ENCODE data around the gene IGFL1. TPM values are rescaled to one million over a fixed set of nuclear protein-coding genes. Genes with fewer than 3 reads are reported as not detected.
"Not testable (repeated sequence)": the region's sequence is repeated elsewhere in the genome, so short reads cannot be mapped to it uniquely, and the experiment has no call there.

Gene IGFL1
- total and polyA plus RNA-seq, 9 donors, result not detected

DNA sequence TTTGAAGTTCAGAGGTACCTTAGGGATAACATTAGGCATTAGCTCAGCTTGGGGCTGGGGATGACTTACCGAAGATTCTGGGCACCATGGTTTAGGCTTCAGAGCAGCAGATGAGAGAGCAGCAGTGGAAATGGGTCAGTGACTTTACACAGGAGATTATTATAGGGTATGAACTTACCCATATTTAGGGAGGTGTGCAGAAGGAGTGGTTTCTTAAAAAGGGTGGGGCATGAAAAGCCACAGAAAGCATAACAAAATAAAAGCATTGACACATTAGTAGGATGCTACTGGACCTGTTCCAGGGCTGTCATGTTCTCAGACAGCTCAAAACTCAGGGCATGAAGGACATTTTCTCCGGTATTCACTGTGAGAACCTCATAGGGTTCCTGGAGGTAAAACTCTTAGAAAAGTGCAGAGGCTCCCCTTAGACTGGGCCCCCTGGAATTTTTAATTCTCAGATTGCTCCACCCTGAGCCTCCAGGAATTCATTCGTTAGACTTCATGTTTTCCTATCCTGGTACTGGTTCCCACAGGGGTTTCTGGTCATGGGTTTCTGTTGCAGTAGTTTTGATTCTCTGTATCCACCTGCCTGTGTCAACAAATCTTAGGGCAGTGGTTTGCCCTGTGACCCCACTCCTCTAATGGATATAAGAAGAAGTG is 20.7 kb downstream of the IGFL1 start:
- H3K4me3 ChIP-seq, result no peak overlapping the region
- DNase-seq, result no peak
- WGBS, 3 donors, result 39 to 48% (median 44%) methylated on average over 3 of the region's 3 CpGs
- intact Hi-C loops (cut with DNase I), result no loop called here
- H3K9me3 ChIP-seq, result no peaks in the 10 kb centered on the region
- H3K27ac ChIP-seq, result no peak overlapping the region
- TF ChIP-seq POLR2A (IDR thresholded peaks at IDR 0.05) (no peak), EP300 (IDR thresholded peaks at IDR 0.05) (no peak)
- TF ChIP-seq, protein P1, sequence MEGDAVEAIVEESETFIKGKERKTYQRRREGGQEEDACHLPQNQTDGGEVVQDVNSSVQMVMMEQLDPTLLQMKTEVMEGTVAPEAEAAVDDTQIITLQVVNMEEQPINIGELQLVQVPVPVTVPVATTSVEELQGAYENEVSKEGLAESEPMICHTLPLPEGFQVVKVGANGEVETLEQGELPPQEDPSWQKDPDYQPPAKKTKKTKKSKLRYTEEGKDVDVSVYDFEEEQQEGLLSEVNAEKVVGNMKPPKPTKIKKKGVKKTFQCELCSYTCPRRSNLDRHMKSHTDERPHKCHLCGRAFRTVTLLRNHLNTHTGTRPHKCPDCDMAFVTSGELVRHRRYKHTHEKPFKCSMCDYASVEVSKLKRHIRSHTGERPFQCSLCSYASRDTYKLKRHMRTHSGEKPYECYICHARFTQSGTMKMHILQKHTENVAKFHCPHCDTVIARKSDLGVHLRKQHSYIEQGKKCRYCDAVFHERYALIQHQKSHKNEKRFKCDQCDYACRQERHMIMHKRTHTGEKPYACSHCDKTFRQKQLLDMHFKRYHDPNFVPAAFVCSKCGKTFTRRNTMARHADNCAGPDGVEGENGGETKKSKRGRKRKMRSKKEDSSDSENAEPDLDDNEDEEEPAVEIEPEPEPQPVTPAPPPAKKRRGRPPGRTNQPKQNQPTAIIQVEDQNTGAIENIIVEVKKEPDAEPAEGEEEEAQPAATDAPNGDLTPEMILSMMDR (IDR thresholded peaks at IDR 0.05), result no peak
- H3K4me1 ChIP-seq (ENCODE audit: insufficient read depth), result no peaks in the 10 kb centered on the region
- no peaks in the 10 kb centered on the region for H3K27me3 ChIP-seq
- H3K36me3 ChIP-seq, result no peaks in the 10 kb centered on the region

DNA sequence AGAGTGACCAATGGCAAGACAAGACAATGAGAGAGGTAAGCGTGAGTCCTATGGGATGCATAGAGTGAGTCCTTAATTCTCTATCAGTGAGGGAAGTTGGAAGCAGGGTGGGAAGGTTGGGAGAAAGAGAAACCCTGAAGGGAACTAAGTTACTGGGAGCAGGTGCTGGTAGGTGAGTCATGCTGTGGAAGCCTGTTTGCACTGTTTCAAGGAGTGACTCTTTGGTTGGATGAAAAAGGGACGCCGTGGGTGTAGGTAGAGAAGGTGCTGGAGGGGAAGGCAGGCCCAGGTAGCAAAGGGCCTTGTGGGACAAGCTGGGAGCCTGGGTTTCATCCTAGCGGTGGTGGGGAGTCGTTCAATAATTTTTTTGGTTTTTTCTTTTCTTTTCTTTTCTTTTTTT is 21.9 kb downstream of the IGFL1 start:
- Histone ChIP-seq H3K27me3 (no peaks in the 10 kb centered on the region), H3K4me3 (no peak overlapping the region), H3K4me1 (ENCODE audit: insufficient read depth) (no peaks in the 10 kb centered on the region), H3K36me3 (no peaks in the 10 kb centered on the region), H3K9me3 (no peaks in the 10 kb centered on the region), H3K27ac (no peak overlapping the region)
- intact Hi-C loops (cut with DNase I), result no loop called here
- TF ChIP-seq EP300 (IDR thresholded peaks at IDR 0.05), result no peak
- TF ChIP-seq, protein P1 (IDR thresholded peaks at IDR 0.05), result no peak
- TF ChIP-seq POLR2A (IDR thresholded peaks at IDR 0.05), result no peak
- 69 to 79% (median 69%) methylated on average over 5 of the region's 5 CpGs for WGBS, 3 donors
- no peak for DNase-seq

DNA sequence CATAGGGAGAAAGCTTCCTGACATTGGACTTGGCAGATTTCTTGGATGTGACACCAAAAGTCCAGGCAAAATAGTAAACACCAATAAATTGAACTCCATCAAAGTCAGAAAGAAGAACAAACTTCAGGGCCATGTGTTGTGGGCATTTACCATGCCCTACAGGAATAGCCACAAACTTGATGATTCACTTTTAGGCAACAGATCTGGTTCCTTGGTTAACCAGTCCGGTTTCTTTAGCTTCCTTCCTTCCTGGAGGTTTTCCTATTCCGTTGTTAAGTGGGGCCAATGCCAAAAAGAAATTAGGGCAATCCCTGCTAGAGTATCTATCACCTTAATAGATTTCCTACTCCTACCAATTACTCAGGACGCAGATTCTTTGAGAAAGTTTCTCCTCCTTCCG is 25.2 kb downstream of the IGFL1 start:
- Histone ChIP-seq H3K27ac (no peak overlapping the region), H3K9me3 (no peaks in the 10 kb centered on the region), H3K4me3 (no peak overlapping the region), H3K36me3 (no peaks in the 10 kb centered on the region), H3K4me1 (ENCODE audit: insufficient read depth) (no peaks in the 10 kb centered on the region), H3K27me3 (no peaks in the 10 kb centered on the region)
- WGBS, 3 donors, result 78 to 89% (median 82%) methylated on average over 4 of the region's 4 CpGs
- no peak for DNase-seq
- intact Hi-C loops (cut with DNase I), result no loop called here
- TF ChIP-seq EP300 (IDR thresholded peaks at IDR 0.05), result no peak
- TF ChIP-seq POLR2A (IDR thresholded peaks at IDR 0.05), result no peak
- TF ChIP-seq, protein P1 (IDR thresholded peaks at IDR 0.05), result no peak

DNA sequence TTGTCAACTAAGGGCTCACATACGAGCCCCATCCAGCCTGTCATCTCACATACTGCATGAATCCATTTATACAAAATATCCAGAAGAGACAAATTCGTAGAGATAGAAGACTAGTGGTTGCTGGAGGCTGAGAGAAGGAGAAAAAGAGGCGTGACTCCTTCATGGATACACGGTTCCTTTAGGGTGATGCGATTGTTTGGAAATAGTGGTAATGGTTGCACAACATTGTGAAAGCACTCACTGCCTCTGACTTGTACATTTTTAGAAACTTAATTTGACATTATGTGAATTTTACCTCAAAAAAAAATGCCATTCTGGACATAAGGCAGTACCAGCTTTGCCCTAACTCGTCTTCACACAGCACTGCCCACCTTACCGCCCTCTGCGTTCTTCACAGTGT is 27.3 kb downstream of the IGFL1 start:
- no peak for DNase-seq
- intact Hi-C loops (cut with DNase I), result no loop called here
- Histone ChIP-seq H3K9me3 (no peaks in the 10 kb centered on the region), H3K27me3 (no peaks in the 10 kb centered on the region), H3K4me3 (no peak overlapping the region), H3K4me1 (ENCODE audit: insufficient read depth) (no peaks in the 10 kb centered on the region), H3K27ac (no peak overlapping the region), H3K36me3 (no peaks in the 10 kb centered on the region)
- TF ChIP-seq POLR2A (IDR thresholded peaks at IDR 0.05) (no peak), EP300 (IDR thresholded peaks at IDR 0.05) (no peak)
- TF ChIP-seq, protein P1 (IDR thresholded peaks at IDR 0.05), result no peak
- WGBS, 3 donors, result 69 to 73% (median 69%) methylated on average over 8 of the region's 8 CpGs

DNA sequence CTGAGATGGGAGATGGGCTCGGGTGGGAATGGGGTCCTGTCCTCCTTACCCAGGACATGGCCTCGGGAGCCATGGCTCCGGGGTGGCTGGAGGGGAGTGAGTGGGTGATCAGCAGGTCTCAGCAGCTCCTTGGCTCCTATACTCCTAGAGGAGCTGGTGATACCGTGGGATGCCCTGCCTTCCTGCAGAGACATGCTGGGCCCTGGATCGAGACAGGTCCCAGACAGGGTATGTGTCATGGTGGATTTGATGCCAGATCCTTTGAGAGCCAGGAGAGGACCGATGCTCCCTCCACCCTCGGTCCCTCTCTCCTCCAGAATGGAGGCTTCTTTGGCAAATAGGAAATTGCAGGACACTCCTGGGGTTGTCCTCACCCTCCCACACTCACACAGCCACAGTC is 32.0 kb downstream of the IGFL1 start:
- intact Hi-C loops (cut with DNase I), result loop anchor here in 3 of 4 donors (5.0 to 10.0 kb wide), 3 partner anchors 177 to 234 kb away; no protein-coding TSS in a partner anchor
- not testable (repeated sequence) for H3K27me3 ChIP-seq; H3K9me3 ChIP-seq; DNase-seq; H3K36me3 ChIP-seq; H3K4me3 ChIP-seq; H3K4me1 ChIP-seq (ENCODE audit: insufficient read depth); H3K27ac ChIP-seq
- WGBS, 3 donors, result 66 to 75% (median 69%) methylated on average over 7 of the region's 7 CpGs

DNA sequence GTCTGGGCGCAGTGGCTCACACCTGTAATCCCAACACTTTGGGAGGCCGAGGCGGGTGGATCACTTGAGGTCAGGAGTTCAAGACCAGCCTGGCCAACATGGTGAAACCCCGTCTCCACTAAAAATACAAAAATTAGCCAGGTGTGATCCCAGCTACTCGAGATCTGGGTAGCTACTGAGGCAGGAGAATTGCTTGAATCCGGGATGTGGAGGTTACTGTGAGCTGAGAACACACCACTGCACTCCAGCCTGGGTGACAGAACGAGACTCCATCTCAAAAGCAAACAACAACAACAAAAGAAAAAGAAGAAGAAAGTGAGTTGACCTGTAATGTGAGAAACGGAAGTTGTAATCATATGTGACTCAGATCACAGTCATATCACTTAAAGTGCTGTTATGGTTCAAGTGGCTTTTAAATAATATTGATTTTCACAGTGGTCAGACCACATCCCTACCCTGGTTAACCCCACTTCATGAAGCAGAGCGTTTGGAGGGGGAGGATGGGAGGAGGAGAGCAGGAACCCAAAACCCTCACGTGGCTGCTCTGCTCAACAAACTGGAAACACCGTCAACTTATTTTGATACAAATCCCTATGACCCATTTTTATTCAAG is 33.2 kb downstream of the IGFL1 start:
- H3K4me3 ChIP-seq; H3K4me1 ChIP-seq (ENCODE audit: insufficient read depth); H3K27me3 ChIP-seq; H3K36me3 ChIP-seq; DNase-seq; H3K27ac ChIP-seq; H3K9me3 ChIP-seq: not testable (repeated sequence)
- intact Hi-C loops (cut with DNase I), result loop anchor here in 3 of 4 donors (5.0 to 10.0 kb wide), 3 partner anchors 178 to 235 kb away; no protein-coding TSS in a partner anchor
- 33 to 43% (median 36%) methylated on average over 11 of the region's 11 CpGs for WGBS, 3 donors

DNA sequence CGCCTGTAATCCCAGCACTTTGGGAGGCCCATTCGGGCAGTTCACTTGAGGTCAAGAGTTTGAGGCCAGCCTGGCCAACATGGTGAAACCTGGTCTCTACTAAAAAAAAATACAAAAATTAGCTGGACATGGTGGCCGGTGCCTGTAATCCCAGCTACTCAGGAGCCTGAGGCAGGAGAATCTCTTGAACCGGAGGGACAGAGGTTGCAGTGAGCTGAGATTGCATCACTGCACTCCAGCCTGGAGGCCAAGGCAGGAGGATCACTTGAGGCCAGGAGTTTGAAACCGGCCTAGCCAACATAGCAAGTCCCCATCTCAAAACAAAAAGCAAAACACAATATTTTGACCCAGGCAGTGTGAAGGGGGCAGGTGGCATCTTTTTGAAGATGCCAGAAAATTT is 35.3 kb downstream of the IGFL1 start:
- not testable (repeated sequence) for DNase-seq; H3K4me3 ChIP-seq; H3K4me1 ChIP-seq (ENCODE audit: insufficient read depth); H3K27ac ChIP-seq; H3K9me3 ChIP-seq; H3K36me3 ChIP-seq; H3K27me3 ChIP-seq
- intact Hi-C loops (cut with DNase I), result loop anchor here (2.0 to 10.0 kb wide), 5 partner anchors 180 to 238 kb away; no protein-coding TSS in a partner anchor
- 72 to 79% (median 78%) methylated on average over 5 of the region's 5 CpGs for WGBS, 3 donors
